SK-N-MC (cell line): ENCODE data around the gene P2RY8.
"Not testable (repeated sequence)": the region's sequence is repeated elsewhere in the genome, so short reads cannot be mapped to it uniquely, and the experiment has no call there.

Experiments
- DNase-seq: peaks from one replicate; pipeline ENCODE4 v3.0.0-alpha.2; 2011; ENCODE audit warnings: low read depth, low spot score
- H3K27ac ChIP-seq: fragments of 200-600 bp; sonication (generic); 2 replicates; pipeline ENCODE4 v1.5.1; 2016; ENCODE audit warnings: mixed run types
- H3K36me3 ChIP-seq: fragments of 200-600 bp; sonication (generic); 2 replicates; pipeline ENCODE4 v1.6.1; 2017; ENCODE audit warnings: antibody characterized with exemption, low read length, mixed read lengths; ENCODE audit not compliant: insufficient read depth
- H3K4me3 ChIP-seq: fragments of 200-600 bp; sonication (generic); 2 replicates; pipeline ENCODE4 v1.5.1; 2016
- H3K9ac ChIP-seq: fragments of 200-600 bp; sonication (generic); 2 replicates; pipeline ENCODE4 v1.8.0; 2017; ENCODE audit warnings: mixed run types, mixed read lengths; ENCODE audit not compliant: insufficient read length
- H3K9me3 ChIP-seq: fragments of 200-600 bp; sonication (generic); 2 replicates; pipeline ENCODE4 v1.6.1; 2017; ENCODE audit warnings: low read depth, mild to moderate bottlenecking, antibody characterized with exemption, low read length, moderate library complexity, mixed read lengths
- EZH2 ChIP-seq: fragments of 200-600 bp; sonication (generic); IDR thresholded peaks from one replicate; pipeline ENCODE4 v1.6.1; 2017; ENCODE audit warnings: antibody characterized with exemption
- FOXP2 ChIP-seq: optimal IDR thresholded peaks from 2 replicates; pipeline ENCODE3; 2011; ENCODE audit warnings: mild to moderate bottlenecking, moderate library complexity; ENCODE audit not compliant: insufficient read depth; ENCODE audit errors: extremely low read length, control extremely low read depth
- POLR2AphosphoS5 ChIP-seq: IDR thresholded peaks from 2 replicates; pipeline ENCODE4 v1.6.1; 2012; ENCODE audit warnings: mild to moderate bottlenecking, low read depth, low read length, borderline replicate concordance

P2RY8 gene

GRCh38 chrX:1477229-1477628 is 59.8 kb downstream of the P2RY8 start:
- Histone ChIP-seq H3K4me3 (no peak overlapping the region), H3K27ac (no peak overlapping the region), H3K36me3 (no peaks in the 10 kb centered on the region), H3K9ac (no peak overlapping the region), H3K9me3 (0 out of 2 replicates have a peak, but pooled peaks cover 3% of the 10 kb centered on the region)
- DNase-seq = no peak
- TF ChIP-seq FOXP2 = no peak
- no peak for TF ChIP-seq POLR2AphosphoS5
- no peak for TF ChIP-seq EZH2

GRCh38 chrX:1476682-1477081 is 60.3 kb downstream of the P2RY8 start:
- TF ChIP-seq POLR2AphosphoS5 (no peak), FOXP2 (no peak), EZH2 (no peak)
- Histone ChIP-seq H3K9me3 (0 out of 2 replicates have a peak, but pooled peaks cover 3% of the 10 kb centered on the region), H3K9ac (no peak overlapping the region), H3K27ac (no peak overlapping the region), H3K36me3 (no peaks in the 10 kb centered on the region), H3K4me3 (no peak overlapping the region)
- no peak for DNase-seq

- Histone ChIP-seq H3K36me3 (no peaks in the 10 kb centered on the region), H3K9ac (no peak overlapping the region), H3K27ac (no peak overlapping the region), H3K4me3 (no peak overlapping the region), H3K9me3 (0 out of 2 replicates have a peak, but pooled peaks cover 3% of the 10 kb centered on the region)
- no peak for DNase-seq
- TF ChIP-seq FOXP2 (no peak), EZH2 (no peak), POLR2AphosphoS5 (no peak)
Observed at GRCh38 chrX:1475881-1476280, 61.1 kb downstream of the P2RY8 start.

GRCh38 chrX:1475481-1475880 is 61.5 kb downstream of the P2RY8 start:
- no peak overlapping the region for H3K4me3 ChIP-seq
- H3K9me3 ChIP-seq = 0 out of 2 replicates have a peak, but pooled peaks cover 3% of the 10 kb centered on the region
- no peak overlapping the region for H3K9ac ChIP-seq
- TF ChIP-seq FOXP2 (no peak), EZH2 (no peak), POLR2AphosphoS5 (no peak)
- H3K36me3 ChIP-seq = no peaks in the 10 kb centered on the region
- H3K27ac ChIP-seq = no peak overlapping the region
- no peak for DNase-seq

- not testable (repeated sequence) for H3K27ac ChIP-seq, H3K36me3 ChIP-seq, H3K9ac ChIP-seq, DNase-seq, H3K4me3 ChIP-seq, H3K9me3 ChIP-seq
Observed at GRCh38 chrX:1474593-1474992, 62.4 kb downstream of the P2RY8 start.

GRCh38 chrX:1472975-1473374 is 64.0 kb downstream of the P2RY8 start:
- H3K9ac ChIP-seq = no peak overlapping the region
- DNase-seq = no peak
- H3K36me3 ChIP-seq = no peaks in the 10 kb centered on the region
- H3K27ac ChIP-seq = no peak overlapping the region
- TF ChIP-seq EZH2 (no peak), POLR2AphosphoS5 (no peak), FOXP2 (no peak)
- H3K9me3 ChIP-seq = no peaks in the 10 kb centered on the region
- H3K4me3 ChIP-seq = no peak overlapping the region

- Histone ChIP-seq H3K4me3 (no peak overlapping the region), H3K27ac (no peak overlapping the region), H3K9me3 (no peaks in the 10 kb centered on the region), H3K36me3 (no peaks in the 10 kb centered on the region), H3K9ac (no peak overlapping the region)
- no peak for DNase-seq
- TF ChIP-seq FOXP2 (no peak), POLR2AphosphoS5 (no peak; the same call in 1 of the 2 replicates), EZH2 (no peak)
Observed at GRCh38 chrX:1468250-1468772, 68.7 kb downstream of the P2RY8 start.

GRCh38 chrX:1466971-1467561 is 69.9 kb downstream of the P2RY8 start:
- no peak for TF ChIP-seq FOXP2
- TF ChIP-seq POLR2AphosphoS5 = no peak
- no peak for TF ChIP-seq EZH2
- Histone ChIP-seq H3K36me3 (no peaks in the 10 kb centered on the region), H3K27ac (0 out of 2 replicates have a peak overlapping the region, but pooled peaks have one; percentile 7), H3K4me3 (no peak overlapping the region), H3K9me3 (no peaks in the 10 kb centered on the region), H3K9ac (no peak overlapping the region)
- no peak for DNase-seq

GRCh38 chrX:1466232-1466661 is 70.7 kb downstream of the P2RY8 start:
- Histone ChIP-seq H3K4me3 (no peak overlapping the region), H3K27ac (no peak overlapping the region), H3K36me3 (no peaks in the 10 kb centered on the region), H3K9me3 (no peaks in the 10 kb centered on the region), H3K9ac (no peak overlapping the region)
- no peak for DNase-seq
- TF ChIP-seq POLR2AphosphoS5 (no peak), FOXP2 (no peak), EZH2 (no peak)
